DOHH2 (cell line): ENCODE measurements around the gene HMG20A.

Experiments
- CTCF ChIP-seq: fragments of 200-600 bp; sonication (generic); IDR thresholded peaks from one replicate; pipeline ENCODE4 v1.5.1; 2014; ENCODE audit warnings: antibody characterized with exemption, mild to moderate bottlenecking, low read depth, low read length; ENCODE audit not compliant: poor library complexity, severe bottlenecking
- EZH2phosphoT487 ChIP-seq: fragments of 200-600 bp; sonication (generic); IDR thresholded peaks from 2 replicates; pipeline ENCODE4 v1.6.1; 2017; ENCODE audit warnings: borderline replicate concordance, mild to moderate bottlenecking, antibody characterized with exemption, low read length, moderate library complexity, mixed read lengths

GRCh38 chr15:77499087-77499760 lies 78.5 kb downstream of the HMG20A start:
- TF ChIP-seq CTCF = no peak
- TF ChIP-seq EZH2phosphoT487 = no peak
